Ecto neural progenitor cell (in vitro differentiated cells): ENCODE measurements around the gene TDRD9.
"Not testable (repeated sequence)": the region's sequence is repeated elsewhere in the genome, so short reads cannot be mapped to it uniquely, and the experiment has no call there.

ENCODE experiments used
- DNase-seq: peaks from one replicate; pipeline ENCODE4 v3.0.0-alpha.2; 2018; ENCODE audit warnings: low spot score

The TDRD9 gene

GRCh38 chr14:103927566-103927965, 690 bp upstream of the TDRD9 start:
- DNase-seq, result no peak

DNA sequence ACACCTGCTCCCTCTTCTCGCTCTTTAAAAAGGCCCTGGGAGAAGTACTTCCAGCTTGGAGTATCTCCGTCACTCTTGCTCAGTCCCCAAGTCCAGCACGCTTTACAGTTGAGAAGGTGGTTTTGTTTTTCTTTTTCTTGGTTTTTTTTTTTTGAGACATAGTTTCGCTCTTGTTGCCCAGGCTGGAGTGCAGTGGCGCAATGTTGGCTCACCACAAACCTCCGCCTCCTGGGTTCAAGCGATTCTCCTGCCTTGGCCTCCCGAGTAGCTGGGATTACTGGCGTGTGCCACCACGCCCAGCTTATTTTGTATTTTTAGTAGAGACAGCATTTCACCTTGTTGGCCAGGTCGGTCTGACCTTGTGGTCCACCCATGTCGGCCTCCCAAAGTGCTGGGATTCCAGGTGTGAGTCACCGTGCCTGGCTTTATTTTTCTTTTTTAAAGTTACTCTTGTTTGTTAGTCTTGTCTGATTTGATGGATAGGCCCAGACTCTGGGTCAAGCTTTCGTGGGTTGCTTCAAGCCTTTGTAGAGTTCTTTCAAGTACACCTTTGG, 1.9 kb downstream of the TDRD9 start:
- DNase-seq, result no peak

GRCh38 chr14:103931422-103931821, 3.2 kb downstream of the TDRD9 start:
- DNase-seq, result no peak

- no peak for DNase-seq
These were observed 4.7 kb downstream of the TDRD9 start for GRCh38 chr14:103932791-103933490.

GRCh38 chr14:103935102-103935501, 6.8 kb downstream of the TDRD9 start:
- no peak for DNase-seq

DNA sequence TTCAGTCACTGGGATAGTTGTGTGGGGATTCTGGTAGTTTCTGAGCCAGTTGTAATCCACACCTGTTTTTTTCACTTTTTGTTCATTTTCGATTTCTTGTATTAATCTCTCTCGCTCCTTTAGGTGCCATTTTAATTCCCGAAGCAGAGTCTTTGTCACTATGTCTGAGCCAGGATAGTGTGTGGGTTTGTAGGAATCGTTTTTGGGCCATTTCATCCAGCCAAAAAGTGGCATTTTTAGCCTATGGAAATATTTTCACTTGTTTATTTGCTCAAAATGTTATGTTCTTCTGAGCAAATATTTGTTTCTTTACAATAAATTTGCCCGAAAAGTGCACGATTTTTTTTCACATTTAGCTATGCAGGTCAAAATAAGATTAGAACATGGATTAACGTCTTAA, 13.2 kb downstream of the TDRD9 start:
- DNase-seq, result no peak

DNA sequence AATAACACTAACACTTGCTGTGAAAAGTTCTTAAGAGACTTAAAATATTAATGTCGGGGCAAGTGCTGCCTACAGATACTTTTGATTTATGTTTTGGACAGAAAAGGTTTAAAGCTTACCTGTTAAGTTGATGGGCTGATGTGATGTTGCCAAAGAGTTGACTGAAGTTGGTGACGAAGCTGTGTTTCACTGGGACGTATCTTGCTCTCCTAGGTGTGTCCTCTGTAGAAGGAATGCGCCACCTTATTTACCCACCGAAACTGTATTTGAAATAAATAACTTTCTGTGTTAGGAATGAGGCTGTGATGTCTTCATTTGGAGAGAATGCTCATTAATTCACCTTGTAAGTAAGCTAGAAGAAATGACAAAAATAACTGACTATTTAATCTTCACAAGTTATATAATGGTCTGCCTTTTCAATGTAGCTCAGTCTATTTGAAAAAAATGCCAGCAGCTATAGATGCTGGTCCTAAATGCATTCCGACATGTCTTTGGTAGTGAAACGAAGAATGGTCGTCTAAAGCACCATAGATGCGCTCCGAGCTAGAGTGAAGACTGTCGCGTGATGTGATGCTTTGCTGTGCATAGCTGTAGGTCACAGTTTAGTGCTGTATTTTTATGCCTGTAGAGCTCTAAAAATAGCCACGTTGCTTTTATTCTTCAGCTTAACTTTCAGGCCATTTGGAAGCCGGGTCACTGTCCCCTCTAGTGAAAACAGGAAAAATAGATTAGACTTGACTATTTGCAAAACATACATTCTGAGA, 13.9 kb downstream of the TDRD9 start, which contains the start of gene RD3L:
Gene RD3L, minus strand, starts transcription at position 557 of the 764 bp plus-strand sequence. CDS start 834 bp downstream, outside the sequence.
- no peak for DNase-seq

- no peak for DNase-seq
These were observed 15.4 kb downstream of the TDRD9 start for GRCh38 chr14:103943673-103944072.

- DNase-seq, result no peak
These were observed 18.7 kb downstream of the TDRD9 start for GRCh38 chr14:103946975-103947374.

- DNase-seq, result no peak
These were observed 20.2 kb downstream of the TDRD9 start for GRCh38 chr14:103948442-103948841.

DNA sequence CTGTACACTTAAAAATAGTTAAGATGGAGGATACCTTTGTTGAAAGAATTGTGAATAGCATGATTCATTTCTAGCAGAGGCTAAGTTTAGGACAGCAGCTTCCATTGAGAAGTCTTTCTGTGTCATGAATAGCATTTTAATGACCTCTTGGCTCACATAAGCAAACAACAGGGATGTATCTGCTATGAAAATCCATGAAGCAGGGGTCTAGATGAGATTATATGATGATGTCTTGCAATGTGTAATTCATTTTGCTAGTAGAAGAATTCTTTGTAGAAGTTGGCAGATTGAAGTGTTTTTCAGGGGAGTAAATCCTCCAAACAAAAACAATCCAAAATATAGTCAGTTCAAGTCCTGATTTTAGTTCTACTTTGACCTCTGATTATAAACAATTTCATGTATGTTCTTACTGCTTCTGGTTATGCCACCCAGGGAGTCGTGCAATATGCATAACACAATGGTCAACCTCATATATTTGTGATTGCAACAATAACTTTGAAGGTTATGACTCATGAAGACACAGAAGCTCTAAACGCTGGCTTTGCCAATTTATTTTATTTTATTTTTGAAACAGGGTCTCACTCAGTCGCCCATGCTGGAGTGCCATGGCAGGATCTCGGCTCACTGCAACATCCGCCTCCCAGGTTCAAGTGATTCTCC, 21.0 kb downstream of the TDRD9 start:
- DNase-seq, result no peak

DNA sequence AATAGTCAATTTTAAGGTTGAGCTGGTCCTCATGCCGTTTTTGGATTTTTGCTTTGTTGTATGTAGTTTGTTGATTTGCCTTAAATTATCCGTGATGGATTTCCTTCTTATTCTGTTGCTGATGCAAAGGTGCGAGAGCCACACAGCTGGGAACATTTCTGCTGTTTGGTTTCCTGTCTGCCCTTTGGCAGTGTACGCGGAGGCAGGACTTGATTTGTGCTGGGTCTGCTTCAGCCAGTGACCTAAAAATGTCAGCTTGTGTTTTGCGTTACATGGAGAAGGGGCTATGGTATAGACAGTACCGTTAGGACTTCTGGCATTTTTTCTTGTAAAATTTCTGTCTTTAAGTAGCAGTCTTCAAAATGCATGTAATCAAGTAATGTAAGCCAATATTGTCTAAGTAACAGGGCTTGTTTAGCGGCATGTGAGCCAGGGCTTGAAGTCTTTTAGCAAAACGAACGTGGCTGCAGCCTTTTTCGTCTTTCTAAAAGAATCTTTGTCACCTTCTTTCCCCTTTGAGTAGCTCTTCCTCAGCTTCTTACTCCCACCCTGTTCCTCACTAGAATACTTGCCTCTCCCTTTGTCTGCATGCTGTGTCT, 32.3 kb downstream of the TDRD9 start:
- no peak for DNase-seq

- DNase-seq, result no peak
These were observed 33.8 kb downstream of the TDRD9 start for GRCh38 chr14:103961928-103962578.

DNA sequence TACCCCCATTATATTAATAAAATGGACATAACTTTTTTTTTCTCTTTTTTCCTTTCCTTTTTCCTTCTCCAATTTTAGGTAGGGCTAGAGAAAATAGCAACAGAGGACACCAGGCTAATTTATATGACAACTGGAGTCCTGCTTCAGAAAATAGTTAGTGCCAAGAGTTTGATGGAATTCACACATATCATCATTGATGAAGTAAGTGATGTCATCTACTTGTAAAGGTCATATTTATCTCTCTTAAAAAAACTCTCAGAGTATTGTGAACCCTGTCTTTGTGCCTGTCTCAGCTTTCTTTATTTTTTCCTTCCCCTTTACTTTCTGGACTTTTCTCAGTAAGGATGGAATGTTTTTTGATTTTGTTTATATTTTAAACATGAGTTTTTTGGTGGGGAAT, 38.4 kb downstream of the TDRD9 start:
- DNase-seq, result no peak

DNA sequence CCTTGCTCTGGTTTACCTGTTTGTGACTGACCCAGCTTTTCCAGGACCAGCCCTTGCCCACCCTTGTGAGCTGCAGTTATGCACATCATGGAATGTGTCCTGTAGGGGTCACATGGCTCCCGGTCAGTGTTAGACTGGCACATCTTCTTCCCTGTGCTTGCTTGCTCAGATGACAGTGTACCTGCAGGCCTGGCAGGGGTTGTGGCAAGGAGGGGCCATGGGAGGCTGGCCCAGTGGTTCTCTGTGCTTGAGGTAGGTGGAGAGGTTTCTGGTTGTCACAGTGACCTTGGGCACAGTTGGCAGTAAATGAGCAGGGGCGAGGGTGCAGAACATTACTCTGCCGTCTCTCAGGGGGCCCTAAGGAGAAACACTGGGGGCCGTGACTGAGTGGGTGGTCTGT, 41.7 kb downstream of the TDRD9 start:
- no peak for DNase-seq

GRCh38 chr14:103973354-103973753, 45.1 kb downstream of the TDRD9 start:
- DNase-seq, result no peak

- no peak for DNase-seq
These were observed 46.3 kb downstream of the TDRD9 start for GRCh38 chr14:103974575-103974974.

GRCh38 chr14:103980623-103981238, 52.5 kb downstream of the TDRD9 start:
- not testable (repeated sequence) for DNase-seq

GRCh38 chr14:103984196-103984595, 55.9 kb downstream of the TDRD9 start:
- no peak for DNase-seq

DNA sequence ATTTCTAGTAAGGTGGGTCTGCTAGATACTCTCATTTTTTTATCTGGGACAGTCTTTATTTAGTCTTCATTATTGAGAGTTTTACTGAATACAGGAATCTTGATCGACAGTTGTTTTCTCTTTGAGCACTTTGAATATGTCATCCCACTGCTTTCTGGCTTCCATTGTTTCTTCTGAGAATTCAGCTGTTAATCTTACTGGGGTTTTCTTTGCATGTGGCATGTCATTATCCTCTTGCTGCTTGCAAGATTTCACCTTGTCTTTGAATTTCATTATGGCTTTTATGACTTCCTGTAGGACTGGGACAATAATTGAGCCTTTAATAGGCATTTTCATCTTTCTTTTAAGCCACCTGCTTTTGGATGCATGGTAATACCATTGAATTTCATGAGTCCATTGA, 60.8 kb downstream of the TDRD9 start:
- no peak for DNase-seq

- no peak for DNase-seq
These were observed 61.7 kb downstream of the TDRD9 start for GRCh38 chr14:103989964-103990363.
